Measurements from ENCODE around the gene WDR33. TPM values are rescaled to one million over a fixed set of nuclear protein-coding genes. Genes with fewer than 3 reads are reported as not detected.

The WDR33 gene
- total and polyA plus RNA-seq, 10 of the 15 experiments (the other 5 are each of a cell fraction or from before 2014, with no cell fraction given): 29.2 to 73.8 (median 45.6) TPM

DNA sequence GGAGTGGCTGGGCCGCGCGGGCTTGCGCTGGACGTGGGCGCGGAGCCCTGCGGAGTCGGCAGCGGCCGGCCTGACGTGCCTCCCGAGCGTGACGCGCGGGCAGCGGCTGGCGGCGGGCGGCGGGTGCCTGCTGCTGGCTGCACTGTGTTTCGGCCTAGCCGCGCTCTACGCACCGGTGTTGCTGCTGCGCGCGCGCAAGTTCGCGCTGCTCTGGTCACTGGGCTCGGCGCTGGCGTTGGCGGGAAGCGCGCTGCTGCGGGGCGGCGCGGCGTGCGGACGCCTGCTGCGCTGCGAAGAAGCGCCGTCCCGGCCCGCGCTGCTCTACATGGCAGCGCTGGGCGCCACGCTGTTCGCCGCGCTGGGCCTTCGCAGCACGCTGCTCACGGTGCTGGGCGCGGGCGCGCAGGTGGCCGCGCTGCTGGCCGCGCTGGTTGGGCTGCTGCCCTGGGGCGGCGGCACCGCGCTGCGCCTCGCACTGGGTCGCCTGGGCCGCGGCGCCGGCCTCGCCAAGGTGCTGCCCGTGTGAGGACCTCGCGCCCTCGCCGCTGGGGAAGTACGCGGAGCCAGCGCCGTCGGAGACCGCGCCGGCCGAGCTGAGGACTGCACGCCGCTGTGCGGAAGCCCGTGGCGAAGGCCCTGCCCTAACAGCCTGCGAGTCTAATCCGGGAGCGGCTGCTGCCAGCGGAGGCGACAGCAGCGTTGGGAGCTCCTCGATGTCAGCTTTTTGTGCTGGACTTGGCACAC, 109.1 kb downstream of the WDR33 start (continued):
- TF ChIP-seq DPF2 (IDR thresholded peaks at IDR 0.05) (peak; percentile 87), ZSCAN29 (IDR thresholded peaks at IDR 0.05) (0 out of 2 replicates have a peak, but pooled peaks have one; percentile 6), CREB1 (IDR thresholded peaks at IDR 0.05; ENCODE audit: low read depth) (no peak), MEF2A (IDR thresholded peaks at IDR 0.05; ENCODE audit: insufficient read depth, low read depth, low read length) (0 out of 2 replicates have a peak, but pooled peaks have one; percentile 15), RAD51 (IDR thresholded peaks at IDR 0.05) (no peak), IRF4 (IDR thresholded peaks at IDR 0.05; ENCODE audit: low read depth, low read length) (0 out of 2 replicates have a peak, but pooled peaks have one; percentile 12)
- TF ChIP-seq, protein P1, sequence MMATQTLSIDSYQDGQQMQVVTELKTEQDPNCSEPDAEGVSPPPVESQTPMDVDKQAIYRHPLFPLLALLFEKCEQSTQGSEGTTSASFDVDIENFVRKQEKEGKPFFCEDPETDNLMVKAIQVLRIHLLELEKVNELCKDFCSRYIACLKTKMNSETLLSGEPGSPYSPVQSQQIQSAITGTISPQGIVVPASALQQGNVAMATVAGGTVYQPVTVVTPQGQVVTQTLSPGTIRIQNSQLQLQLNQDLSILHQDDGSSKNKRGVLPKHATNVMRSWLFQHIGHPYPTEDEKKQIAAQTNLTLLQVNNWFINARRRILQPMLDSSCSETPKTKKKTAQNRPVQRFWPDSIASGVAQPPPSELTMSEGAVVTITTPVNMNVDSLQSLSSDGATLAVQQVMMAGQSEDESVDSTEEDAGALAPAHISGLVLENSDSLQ (IDR thresholded peaks at IDR 0.05): no peak; the same call in 1 of the 2 replicates

DNA sequence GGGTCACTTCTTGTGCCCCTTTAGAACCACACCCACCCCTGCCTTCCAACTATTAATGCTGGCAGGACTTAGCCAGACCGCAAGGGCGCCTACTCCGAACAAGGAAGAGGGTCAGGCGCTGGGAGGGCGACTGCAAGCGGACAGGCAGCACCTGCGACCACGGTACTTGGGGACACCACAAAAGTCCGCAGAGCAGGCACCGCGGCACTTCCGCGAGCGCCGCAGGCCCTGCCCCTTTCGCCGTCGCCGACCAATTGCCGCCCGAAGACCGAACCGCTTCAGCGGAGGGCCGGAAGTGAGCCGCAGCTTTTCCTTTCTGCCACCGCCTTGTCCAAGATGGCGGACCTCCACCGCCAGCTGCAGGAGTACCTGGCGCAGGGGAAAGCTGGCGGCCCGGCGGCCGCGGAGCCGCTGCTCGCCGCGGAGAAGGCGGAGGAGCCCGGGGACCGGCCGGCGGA, 109.7 kb downstream of the WDR33 start, which contains the start of gene SFT2D3:
TSS of gene SFT2D3 (plus strand) at position 305 of the 458 bp plus-strand sequence. CDS start at position 337, 32 bp downstream.
- Histone ChIP-seq H3K79me2 (ENCODE audit: control insufficient read depth, insufficient read depth, low read length) (peaks cover 21% of the 10 kb centered on the region), H3K4me1 (ENCODE audit: control insufficient read depth, insufficient read depth, low read length) (peaks cover 9% of the 10 kb centered on the region), H3K4me3 (peak within 1 kb of the TSS; percentile 71), H4K20me1 (ENCODE audit: control insufficient read depth, insufficient read depth) (no peaks in the 10 kb centered on the region), H3K4me2 (ENCODE audit: control insufficient read depth, insufficient read depth) (peak within 1 kb of the TSS; percentile 93), H2AFZ (ENCODE audit: control insufficient read depth, low read depth, low read length) (peak within 1 kb of the TSS; percentile 73), H3K27ac (ENCODE audit: control insufficient read depth, insufficient read depth) (peak within 1 kb of the TSS; percentile 99), H3K27me3 (replicated peaks in 1 of 2; ENCODE audit: control insufficient read depth in 2 of 2, insufficient read depth in 2 of 2, low read length in 1 of 2) (no peaks in the 10 kb centered on the region), H3K9me3 (replicated peaks; ENCODE audit: control insufficient read depth, insufficient read depth, low read length) (no peaks in the 10 kb centered on the region), H3K36me3 (ENCODE audit: control insufficient read depth in 2 of 2, insufficient read depth in 2 of 2, low read length in 1 of 2) (peaks cover 3 to 7% of the 10 kb centered on the region in 2 experiments; a peak in 2 of 4 replicates), H3K9ac (ENCODE audit: control insufficient read depth, insufficient read depth, low read length) (peak within 1 kb of the TSS; percentile 96)
- in situ Hi-C loops (cut with MboI): no loop called here
- CTCF ChIA-PET: no interaction called here
- ATAC-seq: peak; percentile 84
- no TSS peak for BruUV-seq (replicated peaks)
- intact Hi-C loops (cut with micrococcal nuclease; ENCODE audit: unreplicated experiment): loop anchor here (1.0 to 5.0 kb wide), 8 partner anchors 41 to 390 kb away; partner anchors contain the start of genes IWS1, POLR2D, SAP130 and UGGT1
- POLR2A ChIA-PET: interaction anchor here (0.6 to 2.1 kb wide), 5 partner anchors 33 to 392 kb away, joined by 3 to 9 read pairs (median 3); no protein-coding TSS in a partner anchor
- WGBS (ENCODE audit: insufficient coverage, insufficient replicate concordance, low lambda C conversion rate, missing lambda C conversion rate): 1% methylated on average over 44 of the region's 44 CpGs
- peak; percentile 75 for DNase-seq (ENCODE audit: low read depth, low spot score)
- RAD21 ChIA-PET (ENCODE audit: unreplicated experiment): interaction anchor here (0.6 to 5.7 kb wide), 8 partner anchors 33 to 183 kb away, joined by 3 to 53 read pairs (median 8); partner anchors contain the start of gene WDR33
- SMC1A ChIA-PET (ENCODE audit: uncharacterized antibody, unreplicated experiment): interaction anchor here (1.1 to 3.2 kb wide), 4 partner anchors 30 to 110 kb away, joined by 3 to 12 read pairs (median 4); partner anchors contain the start of gene WDR33
- FAIRE-seq: no peak
- TF ChIP-seq RBBP5 (conservative IDR thresholded peaks at IDR 0.05): no peak
- TF ChIP-seq CREB1 (IDR thresholded peaks at IDR 0.05; ENCODE audit: low read depth): peak; percentile 67; the same call in 1 of the 2 replicates
- TF ChIP-seq SRF (IDR thresholded peaks at IDR 0.05; ENCODE audit: low read depth in 2 of 2, low read length in 2 of 2): 0 out of 4 replicates have a peak, but pooled peaks of 1 of the 2 experiments have one; percentile 17
- no peak; a peak in 1 of 4 replicates for TF ChIP-seq EP300 (IDR thresholded peaks at IDR 0.05; ENCODE audit: borderline replicate concordance in 1 of 2, control insufficient read depth in 1 of 2, low read depth in 2 of 2, low read length in 2 of 2)
- 0 out of 2 replicates have a peak, but pooled peaks have one; percentile 2 for TF ChIP-seq CHD1 (IDR thresholded peaks at IDR 0.05; ENCODE audit: low read depth, low read length)
- peak; percentile 46; the same call in 1 of the 2 replicates for TF ChIP-seq REST (IDR thresholded peaks at IDR 0.05; ENCODE audit: low read depth, low read length)
- no peak for TF ChIP-seq NFYA (IDR thresholded peaks at IDR 0.05; ENCODE audit: borderline replicate concordance, low read depth, low read length)
- peak; percentile 82; the same call in 1 of the 2 replicates for TF ChIP-seq SMAD5 (IDR thresholded peaks at IDR 0.05; ENCODE audit: low read depth)
- TF ChIP-seq RB1 (IDR thresholded peaks at IDR 0.05; ENCODE audit: borderline replicate concordance): no peak
